Prostate gland (tissue), 2 donors: ENCODE data around the gene PPM1A. TPM values are rescaled to one million over a fixed set of nuclear protein-coding genes. Genes with fewer than 3 reads are reported as not detected.

Experiments
- DNase-seq: peaks from one replicate; pipeline ENCODE4 v3.0.0-alpha.2; 2019; ENCODE audit warnings: low spot score
- H3K27ac ChIP-seq, 2 donors: fragments of 200-600 bp; sonication (generic); 2 replicates each; pipeline ENCODE4 v1.5.1; 2017 to 2019
- H3K27me3 ChIP-seq: fragments of 200-600 bp; sonication (generic); replicated peaks from 2 replicates; pipeline ENCODE4 v1.5.1; 2019; ENCODE audit not compliant: insufficient read depth
- H3K36me3 ChIP-seq, 2 donors: fragments of 200-600 bp; sonication (generic); 1 replicate in 1 of 2; 2 replicates in 1 of 2; pipeline versions ENCODE4 v1.5.1 to v1.8.1; 2017 to 2019
- H3K4me1 ChIP-seq: fragments of 200-600 bp; sonication (generic); replicated peaks from 2 replicates; pipeline ENCODE4 v1.5.1; 2019
- H3K4me3 ChIP-seq, 2 donors: fragments of 200-600 bp; sonication (generic); 2 replicates each; pipeline ENCODE4 v1.5.1; 2017 to 2019
- H3K9me3 ChIP-seq: fragments of 200-600 bp; sonication (generic); 2 replicates; pipeline ENCODE4 v1.5.1; 2017
- POLR2A ChIP-seq: fragments of 450-650 bp; IDR thresholded peaks from one replicate; pipeline ENCODE4 v1.6.1; 2016; ENCODE audit warnings: antibody characterized with exemption, mild to moderate bottlenecking
- POLR2AphosphoS5 ChIP-seq: sonication (generic); formaldehyde crosslinking; IDR thresholded peaks from one replicate; pipeline ENCODE4 v1.6.1; 2017; ENCODE audit warnings: antibody characterized with exemption
- WGBS: methylation state at CpG from one replicate; pipeline ENCODE4 v1.1.5; 2018; 5-methylcytosine and 5-hydroxymethylcytosine counted together
- intact Hi-C: fragments of 100-400 bp; cut with DNase I; formaldehyde crosslinking; loops from one replicate; pipeline ENCODE4 v1.14.2; 2022
- total RNA-seq, 2 donors: library from RNA; depleted of rRNA; stranded (reverse); fragments of >200 nt; gene quantifications; one replicate each; pipeline ENCODE4 v1.1.0, GENCODE V29; 2016
- TF ChIP-seq, protein P1 (sequence below), 4 experiments: fragments of 200-600 bp in 2 of 4; fragments of 450-650 bp in 2 of 4; sonication (generic) in 2 of 4; IDR thresholded peaks; 1 replicate in 3 of 4; 2 replicates in 1 of 4; pipeline ENCODE4 v1.5.1; 2016 to 2019; ENCODE audit warnings: antibody characterized with exemption in 4 of 4, mild to moderate bottlenecking in 2 of 4, moderate library complexity in 2 of 4

The PPM1A gene
- total RNA-seq, 2 donors from 2014 or later, result 41.4 to 50.6 TPM

DNA sequence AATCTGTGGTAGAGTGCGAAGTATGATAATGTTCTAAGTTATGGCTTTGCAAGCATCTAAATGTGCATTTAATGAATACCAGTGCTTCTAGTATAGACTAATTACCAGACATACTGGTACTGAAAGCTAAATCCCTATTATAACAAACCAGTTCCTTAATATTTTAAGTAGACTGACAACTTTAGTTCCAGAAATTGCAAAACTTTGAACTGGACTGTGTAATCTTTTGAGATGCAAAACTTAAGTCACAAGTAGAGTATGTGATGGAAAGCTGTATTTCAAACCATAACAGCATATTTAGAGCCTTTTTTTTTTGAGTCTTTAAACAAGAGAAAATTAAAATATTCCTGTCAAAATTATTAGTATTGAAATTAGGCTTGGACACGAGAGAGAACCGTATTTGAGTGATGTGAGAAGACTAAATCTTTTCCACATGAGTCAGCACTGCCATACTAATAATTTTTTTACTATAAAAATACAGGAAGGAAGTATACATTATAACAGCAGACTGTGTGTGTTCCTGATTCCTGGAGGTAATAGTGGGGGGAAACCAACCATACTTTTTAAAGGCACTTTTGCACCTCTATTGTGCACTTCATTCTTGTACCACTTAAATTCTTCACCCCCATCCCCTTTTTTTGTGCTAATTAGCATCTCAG, 45.5 kb downstream of the PPM1A start:
- Histone ChIP-seq H3K4me1 (no peaks in the 10 kb centered on the region), H3K36me3 (no peaks in the 10 kb centered on the region), H3K27me3 (no peaks in the 10 kb centered on the region), H3K4me3 (no peak overlapping the region), H3K9me3 (no peaks in the 10 kb centered on the region), H3K27ac (no peak overlapping the region)
- intact Hi-C loops, result no loop called here
- DNase-seq, result no peak
- TF ChIP-seq, protein P1, sequence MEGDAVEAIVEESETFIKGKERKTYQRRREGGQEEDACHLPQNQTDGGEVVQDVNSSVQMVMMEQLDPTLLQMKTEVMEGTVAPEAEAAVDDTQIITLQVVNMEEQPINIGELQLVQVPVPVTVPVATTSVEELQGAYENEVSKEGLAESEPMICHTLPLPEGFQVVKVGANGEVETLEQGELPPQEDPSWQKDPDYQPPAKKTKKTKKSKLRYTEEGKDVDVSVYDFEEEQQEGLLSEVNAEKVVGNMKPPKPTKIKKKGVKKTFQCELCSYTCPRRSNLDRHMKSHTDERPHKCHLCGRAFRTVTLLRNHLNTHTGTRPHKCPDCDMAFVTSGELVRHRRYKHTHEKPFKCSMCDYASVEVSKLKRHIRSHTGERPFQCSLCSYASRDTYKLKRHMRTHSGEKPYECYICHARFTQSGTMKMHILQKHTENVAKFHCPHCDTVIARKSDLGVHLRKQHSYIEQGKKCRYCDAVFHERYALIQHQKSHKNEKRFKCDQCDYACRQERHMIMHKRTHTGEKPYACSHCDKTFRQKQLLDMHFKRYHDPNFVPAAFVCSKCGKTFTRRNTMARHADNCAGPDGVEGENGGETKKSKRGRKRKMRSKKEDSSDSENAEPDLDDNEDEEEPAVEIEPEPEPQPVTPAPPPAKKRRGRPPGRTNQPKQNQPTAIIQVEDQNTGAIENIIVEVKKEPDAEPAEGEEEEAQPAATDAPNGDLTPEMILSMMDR (IDR thresholded peaks at IDR 0.05), result no peak
- TF ChIP-seq POLR2AphosphoS5, result no peak
- no peak for TF ChIP-seq POLR2A
- 96% methylated on average over 3 of the region's 3 CpGs for WGBS

DNA sequence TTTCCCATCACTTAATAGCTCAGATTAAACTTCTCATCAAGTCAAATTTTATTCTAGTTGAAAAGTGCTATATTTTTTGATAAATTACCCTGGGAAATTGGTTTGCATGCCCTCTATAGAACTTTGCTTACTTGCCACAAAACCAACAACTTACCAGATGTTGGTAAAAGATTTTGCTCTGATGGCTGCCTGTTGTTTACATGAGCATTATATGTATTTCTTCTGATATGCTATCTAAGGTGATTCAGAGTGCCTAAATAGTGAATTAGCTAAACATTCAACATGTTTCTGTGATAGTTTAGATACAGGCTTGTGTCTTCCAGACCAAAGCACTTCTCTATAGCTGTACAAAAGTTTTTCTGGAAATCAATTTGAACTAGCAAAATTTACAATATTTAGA, 51.0 kb downstream of the PPM1A start:
- intact Hi-C loops, result no loop called here
- Histone ChIP-seq H3K4me3 (no peak overlapping the region), H3K36me3 (no peaks in the 10 kb centered on the region), H3K4me1 (no peaks in the 10 kb centered on the region), H3K27ac (no peak overlapping the region), H3K27me3 (no peaks in the 10 kb centered on the region), H3K9me3 (no peaks in the 10 kb centered on the region)
- DNase-seq, result no peak
- TF ChIP-seq POLR2A (no peak), POLR2AphosphoS5 (no peak)
- TF ChIP-seq, protein P1 (IDR thresholded peaks at IDR 0.05), result no peak

DNA sequence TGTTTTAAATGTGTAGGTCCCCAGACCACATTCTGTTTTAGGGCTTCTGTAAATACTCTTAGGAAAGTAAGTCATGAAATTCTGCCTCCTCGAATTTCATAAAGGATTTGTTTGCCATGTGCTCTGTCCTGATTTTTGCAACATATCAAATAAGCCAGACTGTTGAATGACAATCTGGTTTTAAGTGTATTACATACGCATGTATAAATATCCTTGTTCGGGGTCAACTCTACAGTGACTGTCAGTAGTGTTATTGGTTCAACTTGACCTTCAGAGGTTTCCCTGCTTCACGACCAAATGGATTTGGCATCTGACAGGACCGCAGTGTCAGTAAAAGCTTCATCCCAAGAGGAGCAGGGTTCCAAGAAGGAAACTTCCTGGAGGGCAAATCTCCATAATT, 52.7 kb downstream of the PPM1A start:
- H3K27ac ChIP-seq, result no peak overlapping the region
- no peaks in the 10 kb centered on the region for H3K4me1 ChIP-seq
- no peak overlapping the region for H3K4me3 ChIP-seq
- TF ChIP-seq POLR2A (no peak), POLR2AphosphoS5 (no peak)
- TF ChIP-seq, protein P1 (IDR thresholded peaks at IDR 0.05), result no peak
- no peaks in the 10 kb centered on the region for H3K36me3 ChIP-seq
- H3K9me3 ChIP-seq, result no peaks in the 10 kb centered on the region
- 83% methylated on average over 5 of the region's 5 CpGs for WGBS
- intact Hi-C loops, result no loop called here
- no peak for DNase-seq
- no peaks in the 10 kb centered on the region for H3K27me3 ChIP-seq

DNA sequence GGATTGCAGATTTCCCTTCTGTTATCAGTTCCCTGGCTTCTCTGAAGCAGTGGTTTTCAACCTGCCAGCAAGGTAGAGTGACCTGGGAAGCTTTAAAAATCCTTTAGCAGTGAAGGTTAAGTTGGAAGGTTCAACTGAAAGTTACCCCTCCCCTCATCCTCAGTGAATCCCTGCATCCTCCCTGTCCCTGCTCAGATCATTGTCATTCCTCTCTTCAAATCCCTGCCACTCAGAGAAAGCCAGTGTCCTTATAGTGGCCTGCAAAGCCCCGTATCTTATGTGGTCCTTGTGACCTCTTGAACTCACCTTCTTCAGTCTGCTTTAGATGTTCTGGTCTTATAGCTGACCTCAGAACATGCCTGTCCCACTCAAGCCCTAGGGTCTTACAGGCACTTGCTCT, 53.6 kb downstream of the PPM1A start:
- no peaks in the 10 kb centered on the region for H3K36me3 ChIP-seq
- DNase-seq, result no peak
- TF ChIP-seq, protein P1 (IDR thresholded peaks at IDR 0.05), result no peak
- TF ChIP-seq POLR2A, result no peak
- TF ChIP-seq POLR2AphosphoS5, result no peak
- H3K4me1 ChIP-seq, result no peaks in the 10 kb centered on the region
- H3K27me3 ChIP-seq, result no peaks in the 10 kb centered on the region
- 79% methylated on average over 1 of the region's 1 CpG for WGBS
- no peak overlapping the region for H3K27ac ChIP-seq
- H3K4me3 ChIP-seq, result no peak overlapping the region
- intact Hi-C loops, result no loop called here
- no peaks in the 10 kb centered on the region for H3K9me3 ChIP-seq

DNA sequence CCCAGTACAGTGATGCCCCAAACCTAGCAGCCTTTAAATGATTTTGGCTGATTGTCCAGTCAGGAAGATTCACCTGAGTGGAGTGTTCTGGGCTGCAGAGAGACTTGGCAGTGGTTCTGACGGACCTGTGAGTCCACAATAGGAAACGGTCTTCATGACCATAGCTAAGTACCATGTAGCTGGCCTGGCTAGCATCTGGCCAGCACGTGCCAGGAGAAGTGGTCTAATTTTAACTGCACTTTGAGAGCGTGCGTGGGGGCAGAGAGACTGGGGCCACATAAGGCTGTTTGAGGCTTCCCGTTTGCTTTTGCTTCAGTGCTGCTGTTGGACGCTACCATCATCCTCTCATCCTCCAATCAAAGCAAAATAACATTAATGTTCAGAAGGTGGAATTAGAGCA, 54.7 kb downstream of the PPM1A start:
- WGBS, result 66% methylated on average over 7 of the region's 7 CpGs
- H3K9me3 ChIP-seq, result no peaks in the 10 kb centered on the region
- H3K4me1 ChIP-seq, result no peaks in the 10 kb centered on the region
- no peak overlapping the region for H3K4me3 ChIP-seq
- DNase-seq, result no peak
- no peak overlapping the region for H3K27ac ChIP-seq
- TF ChIP-seq POLR2AphosphoS5 (no peak), POLR2A (no peak)
- TF ChIP-seq, protein P1 (IDR thresholded peaks at IDR 0.05), result no peak
- H3K36me3 ChIP-seq, result no peaks in the 10 kb centered on the region
- no peaks in the 10 kb centered on the region for H3K27me3 ChIP-seq
- intact Hi-C loops, result no loop called here
